ENCODE results near the gene SLC16A13.
"Not testable (repeated sequence)": the region's sequence is repeated elsewhere in the genome, so short reads cannot be mapped to it uniquely, and the experiment has no call there.

Gene SLC16A13

GRCh38 chr17:7068268-7068667, 32.5 kb downstream of the SLC16A13 start:
- DNase-seq, result no peak

DNA sequence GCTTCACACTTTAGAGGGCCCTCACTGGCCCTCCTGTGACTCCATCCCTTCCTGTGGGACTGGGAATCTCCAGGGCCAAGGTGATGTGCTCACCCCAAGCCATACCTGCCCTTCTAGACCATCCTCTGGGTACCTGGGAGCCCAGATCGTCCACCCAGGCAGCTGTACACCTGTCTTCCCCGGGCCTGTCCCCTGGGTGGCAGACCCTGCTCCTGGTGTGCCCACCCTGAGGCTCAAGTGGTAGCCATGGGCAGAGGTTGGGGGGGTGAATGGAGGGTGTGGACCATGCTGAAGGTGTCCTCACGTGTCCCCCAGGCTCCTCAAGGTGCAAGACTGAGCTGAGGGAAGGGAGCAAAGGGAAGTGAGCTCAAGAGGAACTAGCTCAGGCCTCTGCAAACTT, 34.9 kb downstream of the SLC16A13 start:
- DNase-seq, result no peak

- DNase-seq, result no peak
These were observed 36.6 kb downstream of the SLC16A13 start for GRCh38 chr17:7072406-7072805.

- DNase-seq, result no peak
These were observed 39.1 kb downstream of the SLC16A13 start for GRCh38 chr17:7074931-7075330.

GRCh38 chr17:7077911-7078546, 42.2 kb downstream of the SLC16A13 start:
- DNase-seq, result no peak

- no peak for DNase-seq
These were observed 42.9 kb downstream of the SLC16A13 start for GRCh38 chr17:7078711-7079110.

DNA sequence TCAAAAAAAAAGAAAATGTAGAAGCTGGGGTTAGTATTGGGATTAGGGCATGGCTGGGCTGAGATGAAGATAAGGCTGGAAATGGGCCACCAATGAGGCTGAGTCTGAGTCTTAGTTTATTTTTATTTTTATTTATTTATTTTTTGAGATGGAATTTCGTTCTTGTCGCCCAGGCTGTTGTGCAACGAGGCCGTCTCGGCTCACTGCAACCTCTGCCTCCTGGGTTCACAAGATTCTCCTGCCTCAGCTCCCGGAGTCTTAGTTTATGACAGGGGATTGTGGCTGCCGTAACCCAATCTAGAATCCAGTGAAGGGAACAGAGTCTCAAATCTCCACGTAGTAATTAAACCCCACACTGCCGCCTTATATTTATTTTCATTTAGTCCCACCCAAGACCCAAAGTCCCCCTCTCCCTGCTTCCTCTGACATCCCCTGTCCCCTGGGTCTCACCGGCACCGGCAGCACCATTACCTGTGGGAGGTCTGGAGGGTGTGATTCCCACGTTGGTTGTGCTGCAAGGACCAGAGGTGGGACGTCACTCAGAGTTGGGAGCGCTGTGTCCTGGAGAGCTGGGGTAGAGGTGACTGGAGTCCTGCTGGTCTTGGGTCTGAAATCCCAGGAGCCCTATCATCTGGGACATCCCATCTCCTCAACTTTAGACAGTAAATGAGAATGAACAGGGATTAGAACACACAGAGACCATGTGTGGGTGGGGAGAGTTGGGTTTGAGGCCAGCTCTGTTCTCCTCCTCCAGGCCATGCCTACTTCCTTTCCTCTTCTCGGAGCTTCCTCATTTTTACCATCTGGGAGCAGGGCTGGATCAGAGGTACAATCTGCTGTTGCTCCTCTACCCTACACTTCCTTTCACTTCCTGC, 44.0 kb downstream of the SLC16A13 start, which contains the start of gene CLEC10A:
Gene CLEC10A, minus strand, starts transcription at position 671 of the 875 bp plus-strand sequence. CDS start 1,439 bp downstream, outside the sequence.
- no peak for DNase-seq

GRCh38 chr17:7080456-7081041, 44.7 kb downstream of the SLC16A13 start:
- no peak for DNase-seq

- DNase-seq, result no peak
These were observed 45.7 kb downstream of the SLC16A13 start for GRCh38 chr17:7081341-7082062.

DNA sequence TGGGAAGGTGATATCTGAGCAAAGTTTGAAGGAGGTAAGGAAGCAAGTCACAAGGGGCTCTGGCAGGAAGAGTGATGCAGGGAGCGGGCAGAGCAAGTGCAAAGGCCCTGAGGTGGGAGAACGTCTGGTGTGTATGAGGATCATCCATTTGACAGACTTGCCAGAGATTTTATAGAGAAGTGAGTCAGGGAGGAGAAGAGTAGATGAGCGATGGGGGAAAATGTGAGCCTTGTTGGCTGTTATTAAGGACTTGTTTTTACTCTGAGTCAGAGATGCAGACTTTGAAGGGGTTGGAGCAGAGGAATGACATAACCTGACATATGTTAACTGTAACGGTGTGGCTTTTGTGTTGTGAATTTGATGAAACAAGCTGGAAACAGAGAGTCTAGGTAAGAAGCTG, 47.8 kb downstream of the SLC16A13 start:
- no peak for DNase-seq

GRCh38 chr17:7084088-7084487, 48.3 kb downstream of the SLC16A13 start:
- no peak for DNase-seq

- not testable (repeated sequence) for DNase-seq
These were observed 52.6 kb downstream of the SLC16A13 start for GRCh38 chr17:7088442-7088841.

DNA sequence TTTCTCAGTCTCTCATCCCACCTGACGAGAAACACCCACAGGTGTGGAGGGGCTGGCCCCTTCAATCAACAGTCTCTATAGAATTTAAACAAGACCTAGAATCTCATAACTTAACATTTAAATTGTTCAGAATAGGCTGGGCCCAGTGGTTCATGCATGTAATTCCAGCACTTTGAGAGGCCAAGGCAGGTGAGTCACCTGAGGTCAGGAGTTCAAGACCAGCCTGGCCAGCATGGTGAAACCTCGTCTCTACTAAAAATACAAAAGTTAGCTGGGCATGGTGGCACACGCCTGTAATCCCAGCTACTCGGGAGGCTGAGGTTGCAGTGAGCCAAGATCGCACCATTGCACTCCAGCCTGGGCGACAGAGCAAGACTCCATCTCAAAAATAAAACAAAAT, 53.8 kb downstream of the SLC16A13 start:
- not testable (repeated sequence) for DNase-seq

Measured in NCI-H1930 (cell line).